A673 (cell line): Measurements from ENCODE around the gene FAM89A.

Source experiments
- EZH2 ChIP-seq: fragments of 200-600 bp; sonication (generic); IDR thresholded peaks from 2 replicates; pipeline ENCODE4 v1.6.1; 2017; ENCODE audit warnings: borderline replicate concordance, low read depth, mild to moderate bottlenecking, mixed read lengths, antibody characterized with exemption, low read length; ENCODE audit not compliant: poor library complexity, severe bottlenecking
- TF ChIP-seq, protein P1 (sequence below): fragments of 300-800, 200-600 bp; sonication (generic); conservative IDR thresholded peaks from 2 replicates; pipeline ENCODE4 v1.5.1; 2017; ENCODE audit warnings: low read depth, mild to moderate bottlenecking, antibody characterized with exemption, low read length, moderate library complexity, mixed read lengths

DNA sequence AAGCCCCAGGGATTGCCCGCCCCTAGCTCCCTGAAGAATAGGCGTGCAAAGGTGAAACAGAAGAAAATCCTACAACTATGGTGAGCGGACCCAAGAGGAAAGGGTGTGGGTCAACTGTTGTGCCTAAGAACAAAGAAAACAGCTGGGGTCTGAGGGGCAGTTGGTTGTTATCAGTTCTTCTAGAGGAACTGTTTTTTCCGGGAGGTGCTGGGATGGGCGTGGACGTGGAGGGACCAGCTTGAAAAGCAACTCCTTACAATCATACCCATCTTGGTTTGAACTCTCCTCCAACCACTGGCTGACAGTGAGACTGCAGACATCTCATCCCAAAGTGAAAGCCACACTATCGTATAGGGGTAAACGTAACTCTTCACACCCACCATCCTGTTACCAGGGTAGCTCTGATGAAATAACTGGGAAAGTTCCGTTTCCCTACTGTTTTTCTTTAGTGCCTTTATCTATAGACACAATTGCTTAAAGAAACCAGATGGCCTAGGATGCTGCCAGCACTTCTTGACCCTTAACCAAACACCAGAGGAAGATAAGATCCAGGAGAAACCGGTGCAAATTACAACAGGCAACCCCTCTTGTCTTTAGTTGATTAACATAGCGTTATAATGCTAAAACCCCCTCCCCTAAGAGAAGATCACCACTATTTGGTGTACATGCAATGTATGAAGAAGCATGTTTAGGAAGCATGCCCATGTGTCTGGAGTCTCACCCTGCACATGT is 25.6 kb upstream of the FAM89A start:
- TF ChIP-seq, protein P1, sequence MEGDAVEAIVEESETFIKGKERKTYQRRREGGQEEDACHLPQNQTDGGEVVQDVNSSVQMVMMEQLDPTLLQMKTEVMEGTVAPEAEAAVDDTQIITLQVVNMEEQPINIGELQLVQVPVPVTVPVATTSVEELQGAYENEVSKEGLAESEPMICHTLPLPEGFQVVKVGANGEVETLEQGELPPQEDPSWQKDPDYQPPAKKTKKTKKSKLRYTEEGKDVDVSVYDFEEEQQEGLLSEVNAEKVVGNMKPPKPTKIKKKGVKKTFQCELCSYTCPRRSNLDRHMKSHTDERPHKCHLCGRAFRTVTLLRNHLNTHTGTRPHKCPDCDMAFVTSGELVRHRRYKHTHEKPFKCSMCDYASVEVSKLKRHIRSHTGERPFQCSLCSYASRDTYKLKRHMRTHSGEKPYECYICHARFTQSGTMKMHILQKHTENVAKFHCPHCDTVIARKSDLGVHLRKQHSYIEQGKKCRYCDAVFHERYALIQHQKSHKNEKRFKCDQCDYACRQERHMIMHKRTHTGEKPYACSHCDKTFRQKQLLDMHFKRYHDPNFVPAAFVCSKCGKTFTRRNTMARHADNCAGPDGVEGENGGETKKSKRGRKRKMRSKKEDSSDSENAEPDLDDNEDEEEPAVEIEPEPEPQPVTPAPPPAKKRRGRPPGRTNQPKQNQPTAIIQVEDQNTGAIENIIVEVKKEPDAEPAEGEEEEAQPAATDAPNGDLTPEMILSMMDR, result no peak
- TF ChIP-seq EZH2, result no peak
